Measurements from ENCODE around the gene STK25.

Gene STK25

DNA sequence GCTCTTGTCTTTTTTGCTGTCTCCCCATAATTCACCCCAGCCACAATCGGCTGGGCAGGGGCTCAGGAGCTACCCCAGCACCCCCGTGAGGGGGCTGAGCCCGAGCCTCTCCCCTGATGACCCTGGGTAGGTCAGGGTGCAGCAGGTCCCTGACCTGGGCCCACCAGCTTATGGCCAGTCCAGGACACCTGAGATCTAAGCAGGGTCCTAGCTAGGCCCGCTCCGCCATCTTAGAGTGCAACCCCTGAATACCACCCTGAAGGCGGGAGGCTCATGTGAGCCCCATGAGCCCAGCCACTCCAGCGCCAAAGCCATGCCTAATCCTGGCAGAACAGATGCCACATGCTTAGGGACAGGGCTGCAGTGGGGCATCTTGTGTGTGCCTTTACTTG, 16.2 kb downstream of the STK25 start:
- no peak for FAIRE-seq

DNA sequence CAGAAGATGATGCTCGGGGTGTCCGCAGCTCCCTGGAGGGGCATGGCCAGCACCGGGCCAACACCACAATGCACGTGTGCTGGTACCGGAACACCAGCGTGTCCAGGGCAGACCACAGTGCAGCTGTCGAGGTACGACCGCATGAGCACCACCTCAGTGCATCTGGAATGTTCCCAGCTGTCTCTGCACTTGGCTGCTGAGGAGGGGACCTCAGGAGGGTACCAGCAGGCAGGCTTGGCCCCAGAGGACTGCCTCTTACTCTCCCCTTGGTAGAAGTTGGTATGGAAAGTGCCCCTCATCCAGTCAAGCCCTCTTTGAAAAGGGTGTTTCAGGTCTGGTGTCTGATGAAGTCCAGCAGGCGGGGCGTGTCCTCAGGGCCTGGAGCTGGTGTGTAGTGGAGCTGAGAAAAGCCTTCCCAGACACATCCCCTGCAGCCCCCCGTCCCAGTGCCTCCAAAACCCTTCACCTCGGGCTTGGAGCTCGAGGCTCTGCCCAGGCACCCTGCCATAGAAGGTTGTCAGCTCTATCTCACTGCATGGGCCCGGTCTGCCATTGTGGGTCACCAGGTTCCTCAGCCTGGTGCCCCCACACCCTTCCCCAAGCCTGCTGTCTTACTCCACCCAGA, 16.7 kb downstream of the STK25 start:
- no peak for FAIRE-seq

DNA sequence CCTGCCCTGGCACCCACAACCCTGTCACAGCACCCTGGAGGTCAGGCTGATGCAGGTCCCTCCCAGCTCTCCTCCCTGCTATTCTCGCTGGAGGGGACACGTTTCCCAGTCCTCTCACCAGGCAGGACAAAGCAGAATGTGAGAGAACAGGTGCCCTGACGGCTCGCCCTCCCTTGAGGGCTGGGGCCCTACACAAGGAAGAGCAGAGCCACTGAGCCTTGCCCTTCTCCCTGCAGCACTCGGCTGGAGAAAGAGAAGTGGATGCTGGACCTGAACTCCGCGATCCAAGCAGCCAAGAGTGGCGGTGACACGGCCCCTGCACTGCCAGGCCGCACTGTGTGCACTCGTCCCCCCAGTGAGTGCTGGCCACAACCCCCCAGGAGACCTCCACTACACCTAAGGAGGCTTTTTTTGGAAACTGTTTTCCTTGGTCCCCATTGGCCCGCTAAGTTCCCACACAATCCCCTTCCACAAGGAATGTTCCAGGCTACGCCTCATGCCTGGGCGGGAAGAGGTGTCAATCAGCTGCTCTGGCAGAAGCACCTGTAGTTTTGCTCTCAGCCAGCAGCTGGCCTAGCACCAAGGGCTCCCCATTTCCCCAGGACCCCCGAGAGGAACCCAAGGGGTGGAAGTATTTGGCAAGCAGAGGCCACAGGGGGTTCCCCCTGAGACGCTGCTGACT, 17.4 kb downstream of the STK25 start:
- FAIRE-seq, result no peak

DNA sequence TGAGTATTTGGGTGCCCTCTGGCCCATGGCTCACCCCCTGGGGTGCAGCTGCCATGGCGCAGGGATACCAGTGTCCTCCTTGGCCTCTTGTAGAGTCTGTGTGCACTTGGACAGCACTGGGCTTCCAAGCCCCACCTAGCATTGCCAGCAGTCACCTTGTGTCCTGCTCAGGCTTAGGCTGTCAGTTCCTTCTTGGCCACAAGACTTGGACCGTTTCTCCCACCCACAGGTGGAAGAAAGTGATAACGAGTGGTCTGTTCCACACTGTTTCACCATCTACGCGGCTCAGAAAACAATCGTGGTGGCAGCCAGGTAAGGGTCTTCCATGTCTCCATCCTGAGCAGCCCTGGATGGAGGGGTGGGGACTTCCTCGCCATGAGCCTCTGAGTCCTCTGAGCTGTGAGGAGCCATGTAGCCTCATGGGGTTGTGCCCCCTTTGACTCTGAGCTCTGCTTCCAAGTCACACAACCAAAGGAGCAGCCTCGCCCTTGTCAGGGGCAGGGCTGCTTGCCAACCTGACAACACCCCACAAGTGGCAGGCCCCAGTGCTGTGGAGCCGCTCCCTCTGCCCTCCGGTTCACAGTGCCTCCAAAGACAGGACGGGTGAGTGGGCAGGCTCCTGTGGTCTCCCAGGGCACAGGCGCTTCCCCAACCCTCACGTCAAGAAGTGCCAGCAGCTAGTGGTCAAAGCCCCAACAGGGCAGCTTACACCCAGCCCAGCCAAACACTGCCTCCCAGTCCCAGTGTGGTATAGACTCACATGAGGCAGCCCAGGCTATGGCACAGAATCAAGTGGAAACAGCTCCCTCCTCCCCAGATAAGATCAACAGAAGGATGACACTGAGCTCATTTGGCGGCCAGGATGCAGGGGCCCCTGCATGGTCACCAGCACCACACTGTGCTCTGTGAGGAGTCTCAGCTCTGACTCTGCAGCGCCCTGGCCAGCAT, 18.4 kb downstream of the STK25 start:
- no peak for FAIRE-seq

DNA sequence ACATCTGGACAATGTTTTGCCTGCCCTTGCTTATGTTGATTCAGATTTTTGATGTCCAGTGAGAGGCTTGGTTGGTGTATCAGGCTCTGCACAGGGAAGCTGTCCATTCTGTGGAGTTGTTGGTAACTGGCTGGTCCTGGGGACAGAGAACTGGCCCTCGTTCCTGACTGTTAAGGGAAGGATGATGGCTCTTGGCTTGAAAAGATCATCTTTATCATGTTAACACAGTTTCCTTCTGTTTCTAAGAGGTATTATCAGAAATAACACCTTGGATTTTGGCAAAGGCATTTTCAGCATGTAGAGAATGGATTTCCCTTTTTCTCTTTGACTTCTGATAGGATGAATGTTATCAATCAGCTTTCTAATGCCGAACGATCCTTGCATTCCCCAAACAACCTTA, 19.3 kb downstream of the STK25 start:
- no peak for FAIRE-seq

DNA sequence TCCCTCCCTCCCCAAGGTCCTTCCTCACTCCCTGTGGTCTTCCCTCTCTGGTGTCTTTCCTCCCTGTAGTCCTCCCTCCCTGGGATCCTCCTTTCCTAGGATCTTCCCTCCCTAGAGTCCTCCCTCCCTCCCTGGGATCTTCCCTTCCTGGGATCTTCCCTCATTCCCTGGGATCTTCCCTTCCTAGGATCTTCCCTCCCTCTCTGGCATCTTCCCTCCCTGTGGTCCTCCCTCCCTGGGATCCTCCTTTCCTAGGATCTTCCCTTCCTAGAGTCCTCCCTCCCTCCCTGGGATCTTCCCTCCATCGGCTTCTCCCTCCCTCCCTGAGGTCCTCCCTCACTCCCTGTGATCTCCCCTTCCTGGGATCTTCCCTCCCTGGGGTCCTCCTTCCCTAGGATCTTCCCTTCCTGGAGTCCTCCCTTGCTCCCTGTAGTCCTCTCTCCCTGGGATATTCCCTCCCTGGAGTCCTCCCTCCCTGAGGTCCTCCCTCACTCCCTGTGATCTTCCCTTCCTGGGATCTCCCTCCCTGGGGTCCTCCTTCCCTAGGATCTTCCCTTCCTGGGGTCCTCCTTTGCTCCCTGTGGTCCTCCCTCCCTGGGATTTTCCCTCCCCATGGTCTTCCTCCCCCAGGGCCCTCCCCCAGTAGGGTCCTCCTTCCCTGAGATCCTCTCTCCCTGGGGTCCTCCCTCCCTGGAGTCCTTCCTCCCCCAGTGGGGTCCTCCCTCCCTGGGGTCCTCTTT, 23.0 kb downstream of the STK25 start:
- no peak for FAIRE-seq

DNA sequence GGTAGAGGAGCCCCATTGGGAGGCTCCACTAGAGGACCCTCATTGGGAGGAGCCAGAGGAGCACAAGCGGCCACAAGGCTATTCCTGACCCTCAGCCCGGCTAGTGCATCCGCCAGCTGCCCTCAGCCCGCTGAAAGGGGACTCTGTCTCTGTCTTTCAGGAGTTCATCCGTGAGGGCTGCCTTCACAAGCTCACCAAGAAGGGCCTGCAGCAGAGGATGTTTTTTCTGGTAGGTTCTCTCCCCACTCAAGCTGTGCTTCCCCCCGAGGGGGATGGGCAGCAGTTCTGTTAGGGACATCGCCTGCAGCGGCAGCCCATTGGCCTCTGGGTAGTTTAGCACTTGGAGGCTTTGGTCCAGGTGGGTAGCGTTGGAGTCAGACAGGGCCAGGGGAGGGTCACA, 25.1 kb downstream of the STK25 start:
- no peak for FAIRE-seq

DNA sequence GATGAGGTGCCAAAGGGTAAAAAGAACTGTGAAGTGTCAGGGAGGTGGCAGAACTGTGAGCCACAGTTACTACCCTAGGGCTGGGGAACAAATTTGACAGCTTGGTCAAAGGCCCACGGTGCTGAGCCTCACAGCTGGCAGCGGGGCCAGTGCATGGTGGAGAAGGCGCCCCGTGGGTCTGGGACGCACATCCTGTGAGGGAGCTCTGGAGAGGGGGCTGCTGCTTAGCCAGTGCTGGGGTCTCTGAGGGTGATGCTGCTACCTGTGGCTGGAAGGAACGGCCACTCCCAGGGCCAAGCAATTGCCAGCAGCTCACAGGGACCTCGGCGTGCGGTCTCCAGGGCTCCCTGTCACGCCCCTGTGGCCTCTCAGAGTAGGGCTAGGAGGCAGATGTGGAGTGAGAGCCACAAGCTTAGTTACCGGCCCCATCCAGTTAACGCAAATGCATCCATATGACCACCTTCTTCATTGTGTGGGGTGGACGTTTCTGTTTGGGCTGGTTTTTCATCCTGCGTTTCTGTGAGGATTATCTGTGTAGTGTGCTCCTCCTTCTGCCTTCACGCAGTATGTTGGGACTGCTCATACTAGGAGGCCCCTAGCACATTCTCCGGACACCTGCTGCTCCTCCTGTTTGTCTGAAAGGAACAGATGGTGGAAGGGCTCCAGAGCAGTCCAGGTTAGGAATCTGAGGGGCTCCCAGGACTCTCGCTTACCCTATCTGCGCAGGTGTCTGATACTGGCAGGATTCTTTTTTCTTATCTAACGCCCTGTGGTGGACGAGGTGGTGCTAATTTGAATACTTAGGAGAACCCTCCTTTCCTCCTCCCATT, 26.0 kb downstream of the STK25 start:
- no peak for FAIRE-seq

DNA sequence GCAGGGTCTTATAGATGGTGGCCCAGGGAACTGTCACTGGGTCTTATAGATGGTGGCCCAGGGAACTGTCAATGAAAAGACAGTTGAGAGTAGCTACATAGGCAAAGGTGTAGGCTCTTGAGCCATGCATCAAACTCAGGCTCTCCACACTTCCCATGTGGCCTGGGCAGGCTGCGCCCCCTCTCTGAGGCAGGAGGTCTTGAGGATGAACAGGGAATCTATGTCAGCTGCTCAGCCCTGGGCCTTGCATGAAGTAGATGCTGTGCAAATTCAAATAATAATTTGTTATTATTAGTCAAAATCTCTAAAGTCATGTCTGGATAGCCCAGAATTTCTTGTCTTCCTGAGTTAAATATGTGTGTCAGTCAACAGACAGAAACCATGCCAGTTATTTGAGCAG, 26.7 kb downstream of the STK25 start:
- no peak for FAIRE-seq

DNA sequence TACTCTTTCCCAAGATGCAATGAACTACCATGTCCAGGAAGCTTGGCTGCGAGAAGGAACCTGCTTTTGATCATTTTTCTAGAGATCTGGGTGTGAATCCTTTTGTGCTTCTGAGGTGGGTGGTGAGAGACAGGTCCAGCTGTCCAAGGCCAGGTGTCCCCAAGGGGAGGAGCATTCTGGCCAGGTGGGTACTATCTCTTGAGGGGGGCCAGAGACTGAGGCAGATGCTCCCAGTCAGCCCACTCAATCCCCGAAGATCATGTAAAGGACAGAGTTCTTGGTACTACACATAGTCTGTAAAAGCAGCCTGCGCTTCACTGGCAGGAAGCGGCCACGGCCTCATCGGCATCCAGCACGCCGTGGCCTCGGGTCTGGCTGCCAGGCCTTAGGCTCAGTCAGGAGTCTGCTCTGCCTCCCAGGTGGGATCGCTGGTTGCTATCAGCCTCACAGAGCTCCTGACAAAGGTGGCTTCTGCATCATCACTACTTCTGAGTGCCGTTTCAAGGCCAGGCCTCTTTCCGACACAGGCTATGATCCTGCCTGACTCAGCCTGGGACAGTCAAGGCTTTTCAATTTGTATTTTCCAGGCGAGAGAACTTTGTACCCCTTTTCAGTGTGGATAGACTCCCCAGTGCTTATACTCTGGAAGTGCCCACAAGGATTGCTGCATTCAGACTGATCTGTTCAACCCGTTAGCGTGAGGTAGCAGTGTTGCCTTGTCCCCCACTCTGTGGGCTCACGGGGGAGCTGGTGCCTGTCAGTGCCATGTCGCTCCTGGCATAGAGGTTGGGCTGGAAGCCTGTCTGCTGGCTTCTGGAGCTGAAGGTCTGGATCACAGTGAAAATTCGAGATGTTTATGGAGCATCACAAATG, 29.1 kb downstream of the STK25 start:
- FAIRE-seq, result no peak

DNA sequence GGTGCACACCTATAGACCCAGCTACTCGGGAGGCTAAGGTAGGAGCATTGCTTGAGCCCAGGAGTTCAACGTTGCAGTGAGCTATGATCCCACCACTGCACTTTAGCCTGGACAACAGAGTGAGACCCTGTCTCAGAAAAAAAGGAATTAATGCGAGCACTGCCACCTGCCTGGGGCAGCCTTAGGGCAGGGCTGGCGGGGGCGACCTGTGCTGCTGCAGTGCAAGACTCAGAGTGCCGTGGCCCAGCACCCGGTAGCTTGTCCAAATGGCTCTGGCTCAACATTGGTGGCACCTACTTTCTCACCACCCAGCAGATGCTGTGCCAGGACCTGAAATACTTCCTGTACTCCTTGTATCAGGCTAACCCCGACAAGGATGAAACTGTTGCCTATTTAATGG, 30.2 kb downstream of the STK25 start:
- no peak for FAIRE-seq

DNA sequence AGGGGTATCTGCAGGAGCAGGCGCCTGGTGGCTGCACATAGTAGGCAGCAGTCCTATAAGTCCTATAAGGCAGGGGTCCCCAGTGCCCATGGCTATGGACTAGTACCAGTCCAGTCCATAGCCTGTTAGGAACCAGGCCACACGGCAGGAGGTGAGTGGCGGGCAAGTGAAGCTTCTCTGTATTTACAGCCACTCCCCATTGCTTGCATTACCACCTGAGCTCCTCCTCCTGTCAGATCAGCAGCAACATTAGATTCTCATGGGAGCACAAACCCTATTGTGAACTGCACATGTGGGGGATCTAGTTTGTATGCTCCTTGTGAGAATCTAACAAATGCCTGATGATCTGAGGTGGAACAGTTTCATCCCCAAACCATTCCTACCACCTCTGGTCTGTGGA, 33.1 kb downstream of the STK25 start:
- no peak for FAIRE-seq

DNA sequence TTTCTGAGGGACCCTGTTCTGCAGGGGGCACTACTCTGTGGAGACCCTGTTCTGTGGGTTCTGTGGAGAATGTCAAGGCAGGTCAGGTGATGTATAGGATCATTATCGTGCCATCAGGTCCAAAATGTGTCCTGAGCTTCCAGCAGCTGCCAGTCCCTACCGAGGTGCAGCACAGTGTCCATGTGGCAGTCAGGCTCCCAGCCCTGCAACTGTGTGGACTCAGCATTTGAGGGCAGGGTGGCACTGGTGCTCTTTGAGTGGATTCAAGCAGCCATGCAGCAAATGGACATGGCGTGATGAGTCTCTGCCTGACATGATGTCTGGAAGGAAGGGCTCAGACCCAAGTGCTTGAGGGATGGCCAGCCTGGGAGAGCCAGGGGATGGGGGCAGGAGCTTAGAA, 35.0 kb downstream of the STK25 start:
- FAIRE-seq, result no peak

DNA sequence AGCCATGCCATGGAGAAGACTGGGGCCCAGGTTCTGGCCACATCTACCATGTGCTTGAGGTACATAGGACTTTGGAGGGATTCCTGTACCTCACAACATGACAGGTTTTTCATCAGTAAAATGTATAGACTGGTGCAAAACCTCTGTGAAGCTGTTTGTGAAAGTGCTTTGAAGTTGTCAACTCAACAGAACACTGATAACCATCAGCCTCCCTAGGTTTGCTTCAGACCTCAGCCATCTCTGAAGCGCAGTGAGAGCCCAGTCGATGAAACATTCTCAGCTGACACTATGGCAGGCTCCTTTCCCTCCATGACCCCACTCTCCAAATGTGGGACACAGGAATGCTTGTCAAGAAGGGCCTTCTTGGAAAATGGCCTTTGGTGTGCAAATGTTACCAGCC, 38.6 kb downstream of the STK25 start:
- no peak for FAIRE-seq

DNA sequence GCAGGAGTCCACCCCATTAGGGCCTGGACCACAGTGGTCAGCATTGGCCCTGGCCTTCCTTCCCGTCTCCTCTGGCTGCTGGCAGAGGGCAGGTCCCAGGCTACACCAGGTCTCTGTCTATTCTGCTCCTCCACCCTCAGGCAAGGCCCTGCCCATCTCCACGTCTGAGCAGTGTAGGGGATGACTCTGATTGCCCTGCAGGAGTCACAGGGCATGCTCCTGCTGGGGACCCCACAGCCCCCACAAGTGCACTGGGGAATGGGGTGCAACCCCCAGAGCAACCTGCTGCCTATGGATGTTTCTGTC, 40.0 kb downstream of the STK25 start:
- no peak for FAIRE-seq

DNA sequence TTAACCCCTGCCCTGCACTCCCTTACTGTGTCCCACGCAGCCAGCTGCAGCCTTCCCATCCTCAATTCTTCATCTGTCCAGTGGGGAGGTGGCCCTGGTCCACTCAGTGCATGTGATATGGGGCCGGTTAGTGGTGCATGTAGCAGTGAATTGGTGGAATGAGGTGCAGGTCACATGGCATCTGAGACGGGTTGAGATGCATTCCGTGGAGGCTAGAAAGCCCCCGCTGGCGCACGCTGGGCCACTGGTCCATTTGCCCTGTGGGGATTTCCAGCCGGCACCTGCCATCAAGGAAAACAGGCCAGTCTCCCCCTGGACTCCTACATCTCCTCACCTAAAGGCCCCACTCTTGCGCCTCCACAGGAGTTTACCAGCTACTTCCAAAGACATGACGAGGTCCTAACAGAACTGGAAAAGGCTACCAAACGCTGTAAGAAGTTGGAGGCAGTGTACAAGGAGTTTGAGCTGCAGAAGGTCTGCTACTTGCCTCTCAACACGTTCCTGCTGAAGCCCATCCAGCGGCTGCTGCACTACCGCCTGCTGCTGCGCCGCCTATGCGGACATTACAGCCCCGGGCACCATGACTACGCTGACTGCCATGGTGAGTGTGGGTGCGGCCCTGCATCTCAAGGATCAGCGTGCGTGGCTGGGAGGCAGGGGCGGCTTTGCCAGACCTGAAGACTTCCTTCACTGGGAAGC, 40.5 kb downstream of the STK25 start:
- no peak for FAIRE-seq

DNA sequence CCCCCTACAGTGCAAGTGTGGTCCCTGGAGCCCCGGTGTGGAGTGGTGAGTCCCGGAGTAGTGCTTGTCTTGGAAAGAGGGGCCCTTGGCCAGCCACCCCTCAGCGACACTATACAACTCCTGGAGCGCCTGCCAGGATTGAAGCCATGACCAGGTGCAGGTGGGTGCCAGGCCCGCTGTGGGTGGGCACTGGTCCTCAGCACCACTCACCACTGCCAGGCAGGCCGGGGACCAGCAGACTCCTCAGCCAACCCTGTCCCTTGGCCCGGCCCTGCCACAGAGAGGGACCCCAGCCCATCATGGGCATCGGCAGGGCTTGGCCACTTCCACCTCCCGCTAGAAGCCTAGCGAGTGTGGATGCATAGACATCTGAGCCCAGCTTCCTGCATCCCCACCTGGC, 42.2 kb downstream of the STK25 start:
- no peak for FAIRE-seq

DNA sequence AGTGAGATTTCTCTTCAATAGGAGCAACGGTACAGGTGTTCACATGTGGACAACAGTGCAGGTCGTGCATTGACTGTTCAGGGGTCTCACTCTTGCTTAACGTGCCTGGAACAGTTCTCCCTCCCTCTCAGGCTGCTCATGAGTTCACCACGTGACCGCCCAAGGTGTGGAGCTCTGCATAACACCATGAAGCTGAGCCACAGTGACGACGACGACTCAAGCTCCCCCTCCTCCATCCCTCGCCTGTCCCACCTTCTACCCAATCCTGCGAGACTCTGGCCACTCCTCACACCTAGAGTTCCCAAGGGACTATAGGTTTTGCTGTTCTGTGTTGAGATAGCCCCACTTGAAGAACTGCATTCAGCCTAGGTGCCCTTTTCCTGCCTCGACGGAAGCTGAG, 42.8 kb downstream of the STK25 start:
- FAIRE-seq, result no peak

DNA sequence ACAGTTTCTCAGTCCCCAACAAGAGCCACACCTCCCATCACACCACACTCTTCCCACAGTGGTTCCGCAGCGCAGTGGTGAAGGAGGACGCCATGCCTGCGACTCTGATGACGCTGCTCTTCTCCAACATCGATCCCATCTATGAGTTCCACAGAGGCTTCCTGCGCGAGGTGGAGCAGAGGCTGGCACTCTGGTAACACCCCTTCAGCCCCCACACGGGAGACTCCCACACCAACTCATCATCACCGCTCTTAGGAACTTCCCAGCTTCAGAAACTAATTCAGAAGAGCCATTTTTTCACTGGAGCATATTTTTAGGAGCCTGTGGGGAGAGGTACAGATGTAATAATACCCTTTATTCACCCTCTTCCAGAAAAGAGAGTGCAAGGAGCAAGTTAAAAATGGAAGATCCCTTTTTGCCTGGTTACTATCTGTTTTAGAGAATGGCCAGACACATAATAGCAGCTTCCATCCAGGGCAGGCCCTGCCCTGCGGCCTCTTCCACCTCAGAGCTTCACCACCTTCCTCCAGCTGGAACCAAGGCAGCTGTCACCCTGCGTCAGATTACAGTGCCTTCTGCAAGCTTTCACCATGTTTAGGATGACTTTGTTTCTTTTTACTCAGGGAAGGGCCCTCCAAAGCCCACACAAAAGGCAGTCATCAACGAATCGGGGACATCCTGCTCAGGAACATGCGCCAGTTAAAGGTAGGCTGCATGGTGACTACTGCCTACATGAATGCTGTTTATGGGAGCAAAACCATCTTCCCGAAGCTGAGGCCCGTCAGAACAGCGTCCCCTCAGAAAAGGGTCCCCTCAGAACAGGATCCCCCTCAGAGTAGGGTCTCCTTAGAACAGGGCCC, 44.9 kb downstream of the STK25 start:
- FAIRE-seq, result no peak

All from colon (tissue), 2 donors.